Endometrial microvascular endothelial cells (primary cell): ENCODE results near the gene TSR3. TPM values are rescaled to one million over a fixed set of nuclear protein-coding genes. Genes with fewer than 3 reads are reported as not detected.

Experiments
- in situ Hi-C: cut with HindIII; loops from 2 replicates; pipeline ENCODE4 v1.10.0; 2017; ENCODE audit warnings: low sequenced_read_pairs, low pct_unique_long_range_greater_than_20kb; ENCODE audit errors: inconsistent ontology term
- total RNA-seq: library from RNA; depleted of rRNA; stranded (reverse); fragments of >200 nt; gene quantifications from one replicate; pipeline ENCODE4 v1.2.3, GENCODE V29; 2015; ENCODE audit errors: inconsistent ontology term

TSR3 gene
- total RNA-seq, 1 donor from 2014 or later = 91.1 TPM

DNA sequence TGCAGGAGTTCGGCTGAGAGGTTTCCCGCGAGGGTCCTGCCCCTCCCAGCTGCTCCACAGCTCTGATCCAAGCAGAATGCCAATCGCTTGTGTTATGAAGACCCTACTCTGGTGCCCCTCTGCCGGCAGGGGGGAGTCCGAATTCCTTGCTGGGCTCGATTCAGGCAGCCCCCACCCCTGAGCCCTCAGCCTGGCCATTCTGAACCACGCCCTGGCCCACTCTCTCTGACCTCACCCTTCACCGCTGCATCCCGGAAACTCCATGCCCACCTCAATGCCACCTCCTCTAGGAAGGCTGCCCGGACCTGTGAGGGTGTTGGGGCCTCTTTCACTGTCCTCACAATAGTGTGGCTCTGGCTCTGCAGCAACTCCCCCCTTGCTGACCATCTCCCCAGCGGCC, 50.1 kb downstream of the TSR3 start:
- in situ Hi-C loops = no loop called here

GRCh38 chr16:1300664-1301476, 50.8 kb downstream of the TSR3 start:
- in situ Hi-C loops = no loop called here

DNA sequence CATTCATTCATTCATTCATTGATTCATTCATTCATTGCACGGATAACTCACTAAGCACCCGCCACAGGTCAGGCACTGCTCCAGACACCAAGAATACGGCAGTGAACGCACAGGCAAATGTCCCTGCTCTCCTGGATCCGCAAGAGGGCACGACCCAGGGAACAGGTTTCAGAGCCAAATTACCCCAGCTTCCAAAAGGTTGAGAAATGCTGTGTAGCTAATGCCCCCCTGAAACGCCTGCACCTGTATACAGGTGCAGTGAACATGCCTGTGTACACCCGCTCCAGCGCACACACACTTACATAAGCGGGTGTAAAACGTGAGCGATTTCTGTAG, 51.8 kb downstream of the TSR3 start:
- in situ Hi-C loops = no loop called here

Other genes with a start within 250 kb of the TSR3 start
- 0.09 TPM for gene CACNA1H, start 198.8 kb downstream of the TSR3 start, total RNA-seq
- not detected for gene TPSG1, start 126.6 kb downstream of the TSR3 start, total RNA-seq
- gene TPSB2, start 121.7 kb downstream of the TSR3 start, total RNA-seq = not detected
- not detected for gene TPSAB1, start 111.2 kb downstream of the TSR3 start, total RNA-seq
- gene TPSD1, start 95.8 kb downstream of the TSR3 start, total RNA-seq = not detected
- 62.4 TPM for gene UBE2I, start 42.2 kb downstream of the TSR3 start, total RNA-seq
- gene BAIAP3, start 18.2 kb downstream of the TSR3 start, total RNA-seq = 0.74 TPM
- gene GNPTG, start 53 bp upstream of the TSR3 start, total RNA-seq = 53.3 TPM
- gene UNKL, start 62.8 kb upstream of the TSR3 start, total RNA-seq = 9.8 TPM
- gene UQCC4, start 68.9 kb upstream of the TSR3 start, total RNA-seq = 24.6 TPM
- not detected for gene PERCC1, start 79.2 kb upstream of the TSR3 start, total RNA-seq
- gene CCDC154, start 92.7 kb upstream of the TSR3 start, total RNA-seq = not detected
- 43.0 TPM for gene CLCN7, start 123.2 kb upstream of the TSR3 start, total RNA-seq
- gene PTX4, start 137.1 kb upstream of the TSR3 start, total RNA-seq = 2.3 TPM
- gene TELO2, start 141.5 kb upstream of the TSR3 start, total RNA-seq = 21.8 TPM
- 17.6 TPM for gene TMEM204, start 181.8 kb upstream of the TSR3 start, total RNA-seq